COLO668 (cell line): ENCODE measurements around the gene SKP1.
A peak's percentile ranks its signal among the peaks of the same experiment; 100 is the strongest.

Experiments
- DNase-seq: peaks from one replicate; lab custom pipeline; 2025; ENCODE audit not compliant: unreplicated experiment; lab: John Stamatoyannopoulos, UW

The SKP1 gene

DNA sequence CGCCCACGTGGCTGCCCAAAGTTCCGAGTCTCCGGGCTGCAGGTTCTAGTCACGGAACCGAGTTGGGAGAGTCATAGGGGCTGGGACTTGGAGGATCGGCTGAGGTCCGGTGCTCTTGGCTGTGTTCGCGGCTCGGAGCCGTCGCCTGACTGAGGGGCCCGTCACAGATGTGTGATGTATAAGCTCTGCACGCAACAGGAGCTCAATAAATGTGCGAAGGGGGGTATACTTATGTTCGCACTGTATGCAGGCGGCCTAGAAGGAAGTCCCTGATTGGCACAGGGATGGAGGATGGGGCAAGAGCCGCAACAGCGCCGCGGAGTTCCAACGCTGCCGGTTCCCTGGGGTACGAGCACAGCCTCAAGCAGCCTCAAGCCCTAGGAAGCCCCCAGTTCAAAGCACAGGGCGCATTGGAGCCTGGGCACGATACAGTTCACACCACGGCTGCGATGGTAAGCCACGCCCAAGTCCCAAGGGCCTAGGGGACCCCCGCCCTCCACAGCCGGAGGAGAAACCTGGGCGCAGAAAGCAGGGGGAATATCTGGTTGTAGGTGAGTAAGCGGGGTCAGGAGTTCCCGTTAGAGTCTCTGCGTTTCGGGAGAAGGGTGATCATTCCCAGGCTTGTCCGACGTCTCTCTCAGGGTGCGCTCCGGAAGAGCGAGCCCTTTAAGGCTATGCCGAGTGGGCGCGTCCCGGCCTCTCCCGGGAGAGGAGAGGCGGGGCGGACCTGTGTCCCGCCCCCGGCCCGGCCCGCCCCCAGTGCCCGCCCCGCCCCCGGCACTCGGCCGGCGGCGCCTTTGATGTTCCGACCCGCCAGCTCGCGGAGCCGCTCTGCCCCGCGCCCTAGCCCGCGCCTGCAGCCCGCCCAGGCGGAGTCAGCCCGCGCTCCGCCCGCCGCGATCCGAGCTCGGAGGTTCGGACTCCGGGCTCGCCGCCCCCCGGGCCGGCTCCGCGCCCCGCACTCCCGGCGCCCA is 62.6 kb downstream of the SKP1 start, which contains the start of gene TCF7:
TCF7 (plus strand) TSS at position 780 of the 974 bp plus-strand sequence. CDS start 226 bp downstream, outside the sequence.
- DNase-seq, result peak; percentile 68

DNA sequence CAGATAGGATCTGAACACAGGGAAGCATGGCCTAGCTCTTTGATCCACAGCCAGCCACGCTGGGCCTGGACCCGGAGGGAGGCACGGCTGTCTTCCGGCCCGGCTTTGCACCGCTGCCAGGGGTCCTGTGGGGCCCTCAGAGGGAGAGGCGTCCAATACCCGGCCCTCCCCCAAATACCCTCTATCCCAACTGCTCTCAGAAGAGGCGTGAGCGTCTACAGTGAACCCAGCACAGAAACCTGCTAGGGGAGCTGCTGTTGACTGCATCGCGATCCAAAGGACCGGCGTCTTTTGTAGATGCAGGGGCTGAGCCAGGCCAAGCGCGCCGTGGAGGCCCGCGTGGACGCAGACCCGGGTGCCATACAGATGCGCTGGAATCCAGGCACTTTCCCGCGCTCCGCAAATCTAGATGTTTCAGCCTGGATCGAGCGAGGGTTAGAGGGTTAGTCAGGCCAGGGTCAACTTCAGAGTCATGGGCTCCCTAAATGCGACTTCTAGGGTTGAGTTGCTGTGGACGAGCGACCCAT is 63.3 kb downstream of the SKP1 start:
- DNase-seq, result peak; percentile 2

GRCh38 chr5:134112726-134113362 is 63.9 kb downstream of the SKP1 start:
- no peak for DNase-seq

DNA sequence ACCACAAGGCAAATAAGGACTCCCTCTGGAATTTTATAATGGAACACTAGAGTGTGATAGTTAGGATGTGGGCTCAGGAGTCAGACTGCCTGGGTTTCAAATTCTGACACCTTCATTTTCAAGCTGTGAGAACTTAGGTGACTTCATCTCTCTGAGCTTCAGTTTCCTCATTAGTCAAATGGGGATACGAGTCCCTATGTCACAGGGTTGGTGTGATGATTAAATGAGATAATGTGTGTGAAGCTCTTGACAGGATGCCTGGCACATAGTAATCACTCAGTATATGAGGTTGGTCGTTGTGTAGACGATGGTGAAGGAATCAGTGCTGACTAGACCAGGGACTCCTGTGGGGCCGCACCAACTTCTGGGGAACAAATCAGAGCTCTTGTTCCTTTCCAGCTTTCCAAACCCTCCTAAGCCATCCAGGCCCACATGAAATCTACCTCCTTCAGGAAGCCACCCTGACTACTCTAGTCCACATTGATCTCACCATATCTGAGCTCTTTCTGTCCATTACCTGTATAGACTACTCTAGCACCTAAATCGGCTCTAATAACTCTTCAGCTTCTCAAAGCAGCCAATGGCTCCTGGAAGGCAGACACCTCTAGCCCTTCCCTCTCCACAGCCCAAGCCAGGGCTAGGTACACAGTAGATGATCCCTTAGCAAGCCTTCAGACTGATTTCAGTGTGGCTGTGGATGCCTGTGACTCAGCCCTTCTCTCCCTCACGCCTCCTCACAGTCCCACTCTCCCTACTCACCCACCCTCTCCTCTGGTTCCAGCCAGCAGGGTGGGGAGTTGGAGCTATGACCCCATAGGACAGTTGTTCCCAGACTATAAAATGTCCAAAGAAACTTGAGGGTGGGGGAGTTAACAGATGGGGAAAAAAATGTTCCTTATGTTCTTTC is 64.8 kb downstream of the SKP1 start:
- no peak for DNase-seq

- DNase-seq, result no peak
Observed at GRCh38 chr5:134110382-134110781, 66.4 kb downstream of the SKP1 start.

DNA sequence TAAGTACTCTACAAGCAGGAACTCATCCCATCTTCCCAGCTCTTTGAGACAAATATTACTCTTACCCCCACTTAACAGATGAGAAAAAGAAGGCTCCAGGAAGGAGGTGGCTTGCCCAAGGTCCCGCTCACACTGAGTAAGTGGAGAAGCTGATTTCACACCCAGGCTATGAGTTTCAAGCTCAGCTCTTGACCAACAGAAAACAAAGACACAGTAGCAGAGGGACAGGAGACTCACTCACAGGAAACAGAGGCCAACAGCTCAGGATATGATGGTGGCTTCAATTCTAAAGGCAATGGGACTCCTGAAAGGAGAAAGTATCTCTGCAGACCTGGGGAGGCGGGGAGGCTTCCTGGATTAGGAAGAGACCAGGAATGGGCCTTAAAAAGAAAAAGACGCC is 69.0 kb downstream of the SKP1 start:
- no peak for DNase-seq

GRCh38 chr5:134106991-134107701 is 69.6 kb downstream of the SKP1 start:
- DNase-seq, result no peak

DNA sequence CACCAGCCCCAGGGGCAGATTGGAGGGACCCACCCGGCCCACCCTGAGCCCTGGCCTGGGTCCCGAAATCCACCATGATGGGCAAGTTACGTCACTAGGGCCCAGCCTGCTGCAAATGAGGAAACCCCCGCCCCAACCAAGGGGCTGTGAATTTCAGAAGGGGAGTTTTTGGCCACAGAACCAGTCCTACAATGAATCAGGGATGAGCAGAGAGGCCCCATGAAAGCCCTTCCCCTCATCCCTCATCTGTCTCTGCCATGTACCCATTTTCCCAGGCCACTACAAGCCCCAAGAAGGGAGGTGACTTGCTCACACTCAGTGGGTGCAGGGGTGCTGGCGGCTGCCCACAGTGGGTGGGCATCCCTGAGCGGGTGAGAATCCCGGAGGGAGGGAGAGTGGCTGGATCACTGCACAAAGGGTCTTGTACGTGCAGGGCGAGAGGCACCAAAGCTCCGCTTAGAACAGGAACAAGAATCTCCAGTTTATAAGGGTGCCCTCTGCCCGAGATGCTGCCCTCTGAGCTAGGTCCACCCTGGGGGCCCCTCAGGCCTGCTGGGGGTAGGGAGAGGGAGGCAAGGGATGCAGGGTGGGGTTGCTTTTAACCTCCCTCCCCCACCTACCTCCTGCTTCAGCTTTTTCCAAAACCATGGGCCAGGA is 72.6 kb downstream of the SKP1 start:
- no peak for DNase-seq

DNA sequence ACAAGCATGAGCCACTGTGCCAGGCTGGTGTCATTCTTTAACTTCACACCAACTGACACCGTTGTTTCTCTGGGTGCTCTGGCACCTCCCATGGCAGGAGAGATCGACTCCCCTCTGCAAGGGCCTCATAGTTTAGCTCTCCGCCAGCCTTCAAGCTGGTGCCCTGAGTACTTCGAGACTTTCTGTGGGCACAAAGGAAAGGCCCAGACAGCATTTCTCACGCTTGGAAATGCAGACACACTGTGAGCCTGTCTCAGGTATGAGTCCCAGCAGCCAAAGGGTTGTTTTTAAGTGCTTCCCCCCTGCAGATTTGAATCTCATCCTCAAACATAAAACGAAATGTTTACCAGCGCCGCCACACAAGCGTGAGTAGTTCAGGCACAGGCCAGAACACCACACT is 73.4 kb downstream of the SKP1 start:
- no peak for DNase-seq

- peak; percentile 30 for DNase-seq
Observed at GRCh38 chr5:134101686-134102439, 74.9 kb downstream of the SKP1 start.

DNA sequence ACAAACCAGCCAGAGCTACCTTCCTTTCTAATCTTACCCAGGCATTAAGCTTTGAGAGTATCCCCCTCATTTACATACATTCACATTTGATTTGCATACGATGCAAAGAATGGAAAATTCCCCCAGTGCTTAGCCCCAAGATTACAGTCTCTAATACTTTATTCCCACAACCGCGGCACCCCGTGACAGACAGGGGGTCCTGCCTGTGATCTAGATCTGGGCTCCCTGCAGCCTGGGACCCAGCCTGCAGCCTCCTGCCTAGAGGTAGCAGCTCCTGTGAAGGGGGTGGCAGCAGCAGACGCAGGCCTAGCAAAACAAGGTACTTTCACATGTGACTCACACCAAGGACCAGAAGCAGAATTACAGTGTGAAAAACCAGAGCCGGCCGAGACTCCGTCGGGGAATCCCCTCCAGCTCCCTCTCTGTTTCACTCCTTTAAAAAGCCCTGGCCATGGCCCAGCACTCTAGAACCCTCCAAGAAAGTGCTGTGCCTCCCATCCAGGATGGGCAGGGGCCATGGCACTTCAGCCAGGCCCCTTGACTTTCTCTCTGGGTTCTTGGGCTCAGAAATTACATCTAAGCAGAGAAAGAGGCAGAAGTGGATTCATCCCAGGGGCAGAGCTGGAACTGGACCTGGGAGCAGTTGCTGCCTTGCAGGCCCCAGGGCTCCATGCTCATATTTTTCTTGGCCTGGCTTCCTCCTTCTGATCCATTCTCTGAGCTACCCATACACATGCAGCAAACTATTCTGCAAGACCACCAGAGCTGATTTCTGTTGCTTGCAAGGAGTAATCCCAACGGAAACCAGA is 76.3 kb downstream of the SKP1 start:
- no peak for DNase-seq

- no peak for DNase-seq
Observed at GRCh38 chr5:134099939-134100282, 76.8 kb downstream of the SKP1 start.

DNA sequence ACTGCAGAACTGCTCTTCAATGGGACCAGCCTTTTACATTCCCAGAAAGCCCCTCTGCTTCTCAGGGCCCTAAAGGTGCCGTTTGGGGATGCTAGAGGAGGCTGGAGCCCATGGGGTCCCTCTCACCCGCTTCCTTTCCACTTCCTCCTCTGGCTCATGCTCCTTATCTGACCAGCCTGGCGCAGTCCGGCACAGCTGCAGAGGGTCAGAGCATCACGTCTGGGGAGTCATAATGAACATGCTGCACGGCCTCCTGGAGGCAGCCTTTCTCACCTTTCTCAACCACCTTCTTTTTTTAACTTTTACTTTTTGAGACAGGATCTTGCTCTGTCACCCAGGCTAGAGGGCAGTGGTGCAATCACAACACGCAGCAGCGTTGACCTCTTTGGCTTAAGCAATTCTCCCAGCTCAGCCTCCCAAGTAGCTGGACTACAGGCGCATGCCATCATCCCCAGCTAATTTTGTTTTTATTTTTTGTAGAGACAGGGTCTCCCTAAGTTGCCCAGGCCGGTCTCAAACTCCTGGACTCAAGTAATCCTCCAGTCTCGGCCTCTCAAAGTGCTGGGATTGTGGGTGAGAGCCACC is 77.4 kb downstream of the SKP1 start:
- no peak for DNase-seq
